ENCODE data around the gene NCAN. TPM values are rescaled to one million over a fixed set of nuclear protein-coding genes. Genes with fewer than 3 reads are reported as not detected.

NCAN gene
- total RNA-seq, 1 experiment from 2014 or later, result 3.0 TPM

DNA sequence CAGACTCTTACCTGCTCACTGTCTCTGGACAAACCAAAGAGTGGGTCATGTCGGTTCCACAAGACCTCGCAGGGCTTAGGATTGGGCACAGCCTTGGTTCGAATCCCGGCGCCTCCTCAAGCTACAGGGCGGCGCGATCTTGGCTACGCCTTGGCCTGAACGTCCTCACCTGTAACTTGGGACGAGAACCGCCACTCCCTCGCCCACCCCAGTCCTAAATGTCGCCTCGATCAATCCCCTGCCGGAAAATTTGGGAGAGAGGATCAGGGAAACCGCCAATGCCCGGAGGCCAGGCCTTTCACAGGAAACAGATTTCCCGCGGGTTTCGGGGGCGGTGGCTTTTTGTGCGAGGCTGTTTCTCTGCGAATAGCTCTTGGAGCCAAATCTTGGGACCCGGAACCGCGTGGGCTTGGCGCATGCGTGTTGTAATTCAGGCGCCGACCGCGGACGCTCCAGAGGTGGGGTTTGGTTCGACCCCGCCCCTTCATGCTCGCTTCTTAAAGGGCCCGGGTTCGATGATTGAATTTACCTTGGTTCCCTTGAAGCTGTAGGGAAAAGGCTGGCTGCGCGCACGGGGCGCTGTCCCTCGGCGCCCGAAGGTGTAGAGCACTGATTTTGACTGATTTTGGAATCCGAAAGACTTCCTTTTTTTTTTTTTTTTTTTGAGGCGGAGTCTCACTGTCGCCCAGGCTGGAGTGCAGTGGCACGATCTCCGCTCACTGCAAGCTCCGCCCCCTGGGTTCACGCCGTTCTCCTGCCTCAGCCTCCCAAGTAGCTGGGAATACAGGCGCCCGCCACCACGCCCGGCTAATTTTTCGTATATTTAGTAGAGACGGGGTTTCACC lies 8.5 kb upstream of the NCAN start, which contains the start of gene NR2C2AP (continued):
- TF ChIP-seq STAT6 (CRISPR knock-in tag; conservative IDR thresholded peaks at IDR 0.05; ENCODE audit: low read depth) (no peak), KAT7 (CRISPR knock-in tag; IDR thresholded peaks at IDR 0.05; ENCODE audit: borderline replicate concordance) (no peak), ZNF425 (CRISPR knock-in tag; conservative IDR thresholded peaks at IDR 0.05) (no peak), EMX1 (CRISPR knock-in tag; IDR thresholded peaks at IDR 0.05) (no peak), SOX15 (CRISPR knock-in tag; IDR thresholded peaks at IDR 0.05) (no peak)

DNA sequence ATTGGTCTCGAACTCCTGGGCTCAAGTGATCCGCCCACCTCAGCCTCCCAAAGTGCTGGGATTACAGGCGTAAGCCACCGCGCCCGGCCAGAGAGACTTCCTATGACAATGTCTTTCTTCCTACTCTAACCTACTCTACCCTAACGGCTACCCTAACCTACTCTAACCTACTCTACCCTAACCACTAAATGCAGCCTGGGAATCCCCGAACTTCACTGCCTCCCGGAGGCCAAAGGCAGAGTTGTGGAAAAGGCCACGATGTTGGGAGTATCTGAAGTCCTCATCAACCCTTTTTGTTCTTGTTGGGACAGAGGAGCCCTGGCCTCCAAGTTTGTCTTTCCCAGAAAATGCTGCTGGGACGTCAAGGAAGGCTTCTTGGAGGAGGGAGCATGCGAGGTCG lies 7.6 kb upstream of the NCAN start:
- ChIA-PET CTCF (interaction anchor here (0.7 to 4.2 kb wide), 5 partner anchors 12 to 370 kb away, joined by 3 to 22 read pairs (median 3); partner anchors contain the start of genes BORCS8 and RFXANK), POLR2A (interaction anchor here (0.7 kb wide), 1 partner anchor 370 kb away, joined by 6 read pairs; no protein-coding TSS in a partner anchor)
- Mint-ChIP-seq H3K27me3 (ENCODE audit: low read depth) (peaks cover 53% of the 10 kb centered on the region), H3K27ac (no peak overlapping the region), H3K36me3 (peaks cover 3% of the 10 kb centered on the region; the same call in 1 of the 2 replicates), H3K9me3 (peaks cover 7% of the 10 kb centered on the region; the same call in 1 of the 2 replicates), H3K4me1 (peaks cover 12% of the 10 kb centered on the region), H3K4me3 (peak overlapping the region; percentile 88; the same call in 1 of the 2 replicates)
- DNase-seq (ENCODE audit: low spot score) (peak; percentile 37), ATAC-seq (no peak; the same call in 1 of the 2 replicates)
- TF ChIP-seq, protein P1, sequence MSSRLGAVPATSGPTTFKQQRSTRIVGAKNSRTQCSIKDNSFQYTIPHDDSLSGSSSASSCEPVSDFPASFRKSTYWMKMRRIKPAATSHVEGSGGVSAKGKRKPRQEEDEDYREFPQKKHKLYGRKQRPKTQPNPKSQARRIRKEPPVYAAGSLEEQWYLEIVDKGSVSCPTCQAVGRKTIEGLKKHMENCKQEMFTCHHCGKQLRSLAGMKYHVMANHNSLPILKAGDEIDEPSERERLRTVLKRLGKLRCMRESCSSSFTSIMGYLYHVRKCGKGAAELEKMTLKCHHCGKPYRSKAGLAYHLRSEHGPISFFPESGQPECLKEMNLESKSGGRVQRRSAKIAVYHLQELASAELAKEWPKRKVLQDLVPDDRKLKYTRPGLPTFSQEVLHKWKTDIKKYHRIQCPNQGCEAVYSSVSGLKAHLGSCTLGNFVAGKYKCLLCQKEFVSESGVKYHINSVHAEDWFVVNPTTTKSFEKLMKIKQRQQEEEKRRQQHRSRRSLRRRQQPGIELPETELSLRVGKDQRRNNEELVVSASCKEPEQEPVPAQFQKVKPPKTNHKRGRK (CRISPR knock-in tag; IDR thresholded peaks at IDR 0.05; ENCODE audit: borderline replicate concordance), result no peak
- TF ChIP-seq FOXP4 (CRISPR knock-in tag; IDR thresholded peaks at IDR 0.05) (no peak), ZNF121 (CRISPR knock-in tag; IDR thresholded peaks at IDR 0.05) (no peak), OVOL2 (CRISPR knock-in tag; IDR thresholded peaks at IDR 0.05; ENCODE audit: borderline replicate concordance) (no peak), E2F4 (CRISPR knock-in tag; IDR thresholded peaks at IDR 0.05; ENCODE audit: borderline replicate concordance, low read depth) (no peak), ZNF232 (CRISPR knock-in tag; IDR thresholded peaks at IDR 0.05) (no peak), GABPB1 (CRISPR knock-in tag; IDR thresholded peaks at IDR 0.05) (no peak), ZBTB21 (CRISPR knock-in tag; IDR thresholded peaks at IDR 0.05; ENCODE audit: borderline replicate concordance) (no peak), HMGA2 (CRISPR knock-in tag; IDR thresholded peaks at IDR 0.05) (no peak), TCF7 (CRISPR knock-in tag; IDR thresholded peaks at IDR 0.05; ENCODE audit: low read depth) (no peak)
- TF ChIP-seq, protein P2, sequence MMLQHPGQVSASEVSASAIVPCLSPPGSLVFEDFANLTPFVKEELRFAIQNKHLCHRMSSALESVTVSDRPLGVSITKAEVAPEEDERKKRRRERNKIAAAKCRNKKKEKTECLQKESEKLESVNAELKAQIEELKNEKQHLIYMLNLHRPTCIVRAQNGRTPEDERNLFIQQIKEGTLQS (CRISPR knock-in tag; conservative IDR thresholded peaks at IDR 0.05), result no peak
- TF ChIP-seq, protein P3, sequence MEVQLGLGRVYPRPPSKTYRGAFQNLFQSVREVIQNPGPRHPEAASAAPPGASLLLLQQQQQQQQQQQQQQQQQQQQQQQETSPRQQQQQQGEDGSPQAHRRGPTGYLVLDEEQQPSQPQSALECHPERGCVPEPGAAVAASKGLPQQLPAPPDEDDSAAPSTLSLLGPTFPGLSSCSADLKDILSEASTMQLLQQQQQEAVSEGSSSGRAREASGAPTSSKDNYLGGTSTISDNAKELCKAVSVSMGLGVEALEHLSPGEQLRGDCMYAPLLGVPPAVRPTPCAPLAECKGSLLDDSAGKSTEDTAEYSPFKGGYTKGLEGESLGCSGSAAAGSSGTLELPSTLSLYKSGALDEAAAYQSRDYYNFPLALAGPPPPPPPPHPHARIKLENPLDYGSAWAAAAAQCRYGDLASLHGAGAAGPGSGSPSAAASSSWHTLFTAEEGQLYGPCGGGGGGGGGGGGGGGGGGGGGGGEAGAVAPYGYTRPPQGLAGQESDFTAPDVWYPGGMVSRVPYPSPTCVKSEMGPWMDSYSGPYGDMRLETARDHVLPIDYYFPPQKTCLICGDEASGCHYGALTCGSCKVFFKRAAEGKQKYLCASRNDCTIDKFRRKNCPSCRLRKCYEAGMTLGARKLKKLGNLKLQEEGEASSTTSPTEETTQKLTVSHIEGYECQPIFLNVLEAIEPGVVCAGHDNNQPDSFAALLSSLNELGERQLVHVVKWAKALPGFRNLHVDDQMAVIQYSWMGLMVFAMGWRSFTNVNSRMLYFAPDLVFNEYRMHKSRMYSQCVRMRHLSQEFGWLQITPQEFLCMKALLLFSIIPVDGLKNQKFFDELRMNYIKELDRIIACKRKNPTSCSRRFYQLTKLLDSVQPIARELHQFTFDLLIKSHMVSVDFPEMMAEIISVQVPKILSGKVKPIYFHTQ (CRISPR knock-in tag; IDR thresholded peaks at IDR 0.05), result no peak
- TF ChIP-seq, protein P4, sequence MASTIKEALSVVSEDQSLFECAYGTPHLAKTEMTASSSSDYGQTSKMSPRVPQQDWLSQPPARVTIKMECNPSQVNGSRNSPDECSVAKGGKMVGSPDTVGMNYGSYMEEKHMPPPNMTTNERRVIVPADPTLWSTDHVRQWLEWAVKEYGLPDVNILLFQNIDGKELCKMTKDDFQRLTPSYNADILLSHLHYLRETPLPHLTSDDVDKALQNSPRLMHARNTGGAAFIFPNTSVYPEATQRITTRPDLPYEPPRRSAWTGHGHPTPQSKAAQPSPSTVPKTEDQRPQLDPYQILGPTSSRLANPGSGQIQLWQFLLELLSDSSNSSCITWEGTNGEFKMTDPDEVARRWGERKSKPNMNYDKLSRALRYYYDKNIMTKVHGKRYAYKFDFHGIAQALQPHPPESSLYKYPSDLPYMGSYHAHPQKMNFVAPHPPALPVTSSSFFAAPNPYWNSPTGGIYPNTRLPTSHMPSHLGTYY (CRISPR knock-in tag; IDR thresholded peaks at IDR 0.05), result no peak
